Liver (tissue), 9 donors: ENCODE results near the gene FBXL13. TPM values are rescaled to one million over a fixed set of nuclear protein-coding genes. Genes with fewer than 3 reads are reported as not detected.
A peak's percentile ranks its signal among the peaks of the same experiment; 100 is the strongest.

Source experiments
- DNase-seq: peaks from one replicate; pipeline ENCODE4 v3.0.0-alpha.2; 2017; ENCODE audit warnings: low spot score
- H3K27ac ChIP-seq, 2 donors: one replicate each; pipeline ENCODE4 v1.7.0; 2013; ENCODE audit warnings: inconsistent platforms in 2 of 2, low read length in 2 of 2, control low read depth in 1 of 2, low read depth in 1 of 2, mild to moderate bottlenecking in 1 of 2
- H3K27me3 ChIP-seq, 4 donors: one replicate each; pipeline versions ENCODE4 v1.6.1 to v1.7.0; 2013; ENCODE audit warnings: low read length in 3 of 4, inconsistent platforms in 1 of 4, mild to moderate bottlenecking in 1 of 4, moderate library complexity in 1 of 4; ENCODE audit not compliant: control insufficient read depth in 4 of 4, insufficient read depth in 4 of 4
- H3K36me3 ChIP-seq, 4 donors: one replicate each; pipeline versions ENCODE4 v1.6.1 to v1.7.0; 2013; ENCODE audit warnings: low read length in 3 of 4, mild to moderate bottlenecking in 3 of 4, low read depth in 1 of 4, moderate library complexity in 1 of 4; ENCODE audit not compliant: control insufficient read depth in 4 of 4, insufficient read depth in 3 of 4
- H3K4me1 ChIP-seq, 4 donors: one replicate each; pipeline versions ENCODE4 v1.6.1 to v1.7.0; 2013; ENCODE audit warnings: low read length in 3 of 4, mild to moderate bottlenecking in 3 of 4, moderate library complexity in 1 of 4; ENCODE audit not compliant: control insufficient read depth in 4 of 4, insufficient read depth in 4 of 4
- H3K4me3 ChIP-seq, 3 donors: one replicate each; pipeline versions ENCODE4 v1.6.1 to v1.7.0; 2013; ENCODE audit warnings: low read length in 3 of 3, control low read depth in 1 of 3, low read depth in 1 of 3, mild to moderate bottlenecking in 1 of 3
- H3K9ac ChIP-seq, 2 donors: one replicate each; pipeline ENCODE4 v1.7.0; 2013; ENCODE audit warnings: low read length in 2 of 2, mild to moderate bottlenecking in 2 of 2, moderate library complexity in 2 of 2, control low read depth in 1 of 2, low read depth in 1 of 2
- H3K9me3 ChIP-seq, 4 donors: one replicate each; pipeline versions ENCODE4 v1.6.1 to v1.7.0; 2013; ENCODE audit warnings: low read length in 3 of 4; ENCODE audit not compliant: control insufficient read depth in 4 of 4
- EGR1 ChIP-seq, 2 donors: IDR thresholded peaks; 2 replicates each; pipeline ENCODE4 v1.6.1; 2016 to 2018; ENCODE audit warnings: antibody characterized with exemption in 2 of 2, low read depth in 2 of 2
- FOXA2 ChIP-seq: IDR thresholded peaks from 2 replicates; pipeline ENCODE4 v1.6.1; 2016; ENCODE audit warnings: antibody characterized with exemption
- GABPA ChIP-seq, 2 donors: IDR thresholded peaks in 1 of 2; conservative IDR thresholded peaks in 1 of 2; 2 replicates each; pipeline ENCODE4 v1.6.1; 2016; ENCODE audit warnings: antibody characterized with exemption in 2 of 2, mild to moderate bottlenecking in 1 of 2, moderate library complexity in 1 of 2
- HNF4A ChIP-seq, 2 donors: conservative IDR thresholded peaks; 2 replicates each; pipeline ENCODE4 v1.6.1; 2016; ENCODE audit warnings: antibody characterized with exemption in 2 of 2, mild to moderate bottlenecking in 2 of 2
- HNF4G ChIP-seq: IDR thresholded peaks from 2 replicates; pipeline ENCODE4 v1.6.1; 2016; ENCODE audit warnings: antibody characterized with exemption
- JUND ChIP-seq, 2 donors: IDR thresholded peaks; 2 replicates each; pipeline ENCODE4 v1.6.1; 2016; ENCODE audit warnings: antibody characterized with exemption in 2 of 2
- NR2F2 ChIP-seq: IDR thresholded peaks from 2 replicates; pipeline ENCODE4 v1.6.1; 2016; ENCODE audit warnings: antibody characterized with exemption
- RAD21 ChIP-seq, 2 donors: IDR thresholded peaks; 2 replicates each; pipeline ENCODE4 v1.6.1; 2016; ENCODE audit warnings: antibody characterized with exemption in 2 of 2, mild to moderate bottlenecking in 2 of 2
- RXRA ChIP-seq, 2 donors: IDR thresholded peaks; 2 replicates each; pipeline ENCODE4 v1.6.1; 2017 to 2018; ENCODE audit warnings: antibody characterized with exemption in 2 of 2, mild to moderate bottlenecking in 1 of 2
- SP1 ChIP-seq: IDR thresholded peaks from 2 replicates; pipeline ENCODE4 v1.6.1; 2018; ENCODE audit warnings: antibody characterized with exemption, mild to moderate bottlenecking
- TAF1 ChIP-seq: conservative IDR thresholded peaks from 2 replicates; pipeline ENCODE4 v1.6.1; 2016; ENCODE audit warnings: antibody characterized with exemption, mild to moderate bottlenecking
- YY1 ChIP-seq: IDR thresholded peaks from 2 replicates; pipeline ENCODE4 v1.6.1; 2016; ENCODE audit warnings: antibody characterized with exemption, mild to moderate bottlenecking
- WGBS: extraction: QIAGEN DNeasy Blood & Tissue Kit; methylation state at CpG from one replicate; pipeline ENCODE4 v1.1.7; 2013; 5-methylcytosine and 5-hydroxymethylcytosine counted together
- polyA plus RNA-seq, 2 donors: library from polyadenylated mRNA; stranded (reverse) in 1 of 2; unstranded in 1 of 2; fragments of 200-250 nt in 1 of 2; fragments of >200 nt in 1 of 2; fragmentation: Nextera tagmentation in 1 of 2; extraction: Ambion mirVana in 1 of 2; gene quantifications; one replicate each; pipeline versions ENCODE4 v1.2.1 to v1.2.3, GENCODE V29; 2013 to 2015
- total RNA-seq, 2 donors: library from RNA; depleted of rRNA; stranded (reverse); fragments of >200 nt; gene quantifications; one replicate each; pipeline ENCODE4 v1.2.3, GENCODE V29; 2014
- TF ChIP-seq, protein P1 (sequence below): IDR thresholded peaks from 2 replicates; pipeline ENCODE4 v1.6.1; 2016; ENCODE audit warnings: antibody characterized with exemption, mild to moderate bottlenecking
- TF ChIP-seq, protein P2 (sequence below): IDR thresholded peaks from 2 replicates; pipeline ENCODE4 v1.6.1; 2016; ENCODE audit warnings: antibody characterized with exemption
- TF ChIP-seq, protein P3 (sequence below): fragments of 150-350 bp; IDR thresholded peaks from 2 replicates; pipeline ENCODE4 v1.5.1; 2017; ENCODE audit warnings: improper control_type of control experiment, low read depth, low read length; ENCODE audit not compliant: missing input control
- TF ChIP-seq, protein P4 (sequence below): IDR thresholded peaks from 2 replicates; pipeline ENCODE4 v1.6.1; 2016; ENCODE audit warnings: antibody characterized with exemption
- TF ChIP-seq, protein P5 (sequence below): IDR thresholded peaks from 2 replicates; pipeline ENCODE4 v1.6.1; 2016; ENCODE audit warnings: antibody characterized with exemption
- donor health status: healthy.
- donor health status: healthy.
- donor health status: healthy.
- donor health status: healthy.
- donor health status: healthy.

Gene FBXL13
- total and polyA plus RNA-seq, 4 donors, result 0.03 to 0.75 (median 0.70) TPM; not detected in 1

DNA sequence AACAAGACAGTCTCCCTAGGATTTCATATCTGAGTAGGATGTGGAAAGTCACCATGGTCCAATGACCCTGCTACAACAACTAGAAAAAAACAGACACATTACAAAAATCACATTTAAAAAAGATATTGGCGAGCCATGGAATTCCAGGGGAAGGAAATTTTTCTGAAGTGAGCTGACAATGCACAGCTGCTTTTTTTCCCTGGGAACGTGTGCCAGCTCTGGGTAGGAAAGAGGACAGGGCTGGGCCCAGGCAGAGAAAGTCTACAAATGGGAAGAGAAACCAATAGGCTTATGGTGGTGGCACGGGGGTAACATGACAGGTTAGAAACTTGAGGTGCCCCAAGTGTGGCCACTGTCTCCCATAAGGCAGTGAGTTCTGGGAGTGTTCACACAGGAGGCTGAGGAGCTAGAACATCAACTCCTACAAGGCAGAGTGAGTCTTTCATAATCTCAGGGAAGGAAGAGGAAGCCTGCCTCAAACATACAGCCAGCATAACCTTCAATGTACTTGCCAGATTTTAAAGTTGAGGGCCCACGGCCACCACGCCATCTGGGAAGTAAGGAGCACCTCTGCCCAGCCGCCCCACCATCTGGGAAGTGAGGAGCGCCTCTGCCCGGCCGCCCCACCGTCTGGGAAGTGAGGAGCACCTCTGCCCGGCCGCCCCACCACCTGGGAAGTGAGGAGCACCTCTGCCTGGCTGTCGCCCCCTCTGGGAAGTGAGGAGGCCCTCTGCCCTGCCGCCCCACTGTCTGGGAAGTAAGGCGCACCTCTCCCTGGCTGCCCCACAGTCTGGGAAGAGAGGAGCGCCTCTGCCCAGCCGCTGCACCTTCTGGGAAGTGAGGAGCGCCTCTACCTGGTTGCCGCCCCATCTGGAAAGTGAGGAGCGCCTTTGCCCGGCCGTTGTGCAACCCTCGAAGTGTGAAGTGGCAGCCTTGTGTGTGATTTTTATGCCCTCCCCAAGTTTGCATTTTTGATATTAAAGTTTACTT is 5.9 kb downstream of the FBXL13 start:
- Histone ChIP-seq H3K9me3 (no peaks in the 10 kb centered on the region), H3K9ac (no peak overlapping the region), H3K27ac (no peak overlapping the region), H3K27me3 (no peaks in the 10 kb centered on the region), H3K4me3 (no peak overlapping the region), H3K4me1 (peaks cover 0 to 1% (median under 1%) of the 10 kb centered on the region in 4 donors), H3K36me3 (no peaks in the 10 kb centered on the region)
- DNase-seq, result no peak
- WGBS, result 95% methylated on average over 23 of the region's 23 CpGs
- TF ChIP-seq FOXA2 (no peak), SP1 (no peak), NR2F2 (no peak), TAF1 (no peak), HNF4G (no peak), HNF4A (conservative IDR thresholded peaks at IDR 0.05) (no peak)
- TF ChIP-seq, protein P1, sequence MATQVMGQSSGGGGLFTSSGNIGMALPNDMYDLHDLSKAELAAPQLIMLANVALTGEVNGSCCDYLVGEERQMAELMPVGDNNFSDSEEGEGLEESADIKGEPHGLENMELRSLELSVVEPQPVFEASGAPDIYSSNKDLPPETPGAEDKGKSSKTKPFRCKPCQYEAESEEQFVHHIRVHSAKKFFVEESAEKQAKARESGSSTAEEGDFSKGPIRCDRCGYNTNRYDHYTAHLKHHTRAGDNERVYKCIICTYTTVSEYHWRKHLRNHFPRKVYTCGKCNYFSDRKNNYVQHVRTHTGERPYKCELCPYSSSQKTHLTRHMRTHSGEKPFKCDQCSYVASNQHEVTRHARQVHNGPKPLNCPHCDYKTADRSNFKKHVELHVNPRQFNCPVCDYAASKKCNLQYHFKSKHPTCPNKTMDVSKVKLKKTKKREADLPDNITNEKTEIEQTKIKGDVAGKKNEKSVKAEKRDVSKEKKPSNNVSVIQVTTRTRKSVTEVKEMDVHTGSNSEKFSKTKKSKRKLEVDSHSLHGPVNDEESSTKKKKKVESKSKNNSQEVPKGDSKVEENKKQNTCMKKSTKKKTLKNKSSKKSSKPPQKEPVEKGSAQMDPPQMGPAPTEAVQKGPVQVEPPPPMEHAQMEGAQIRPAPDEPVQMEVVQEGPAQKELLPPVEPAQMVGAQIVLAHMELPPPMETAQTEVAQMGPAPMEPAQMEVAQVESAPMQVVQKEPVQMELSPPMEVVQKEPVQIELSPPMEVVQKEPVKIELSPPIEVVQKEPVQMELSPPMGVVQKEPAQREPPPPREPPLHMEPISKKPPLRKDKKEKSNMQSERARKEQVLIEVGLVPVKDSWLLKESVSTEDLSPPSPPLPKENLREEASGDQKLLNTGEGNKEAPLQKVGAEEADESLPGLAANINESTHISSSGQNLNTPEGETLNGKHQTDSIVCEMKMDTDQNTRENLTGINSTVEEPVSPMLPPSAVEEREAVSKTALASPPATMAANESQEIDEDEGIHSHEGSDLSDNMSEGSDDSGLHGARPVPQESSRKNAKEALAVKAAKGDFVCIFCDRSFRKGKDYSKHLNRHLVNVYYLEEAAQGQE, result no peak
- TF ChIP-seq, protein P2, sequence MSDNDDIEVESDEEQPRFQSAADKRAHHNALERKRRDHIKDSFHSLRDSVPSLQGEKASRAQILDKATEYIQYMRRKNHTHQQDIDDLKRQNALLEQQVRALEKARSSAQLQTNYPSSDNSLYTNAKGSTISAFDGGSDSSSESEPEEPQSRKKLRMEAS, result no peak

DNA sequence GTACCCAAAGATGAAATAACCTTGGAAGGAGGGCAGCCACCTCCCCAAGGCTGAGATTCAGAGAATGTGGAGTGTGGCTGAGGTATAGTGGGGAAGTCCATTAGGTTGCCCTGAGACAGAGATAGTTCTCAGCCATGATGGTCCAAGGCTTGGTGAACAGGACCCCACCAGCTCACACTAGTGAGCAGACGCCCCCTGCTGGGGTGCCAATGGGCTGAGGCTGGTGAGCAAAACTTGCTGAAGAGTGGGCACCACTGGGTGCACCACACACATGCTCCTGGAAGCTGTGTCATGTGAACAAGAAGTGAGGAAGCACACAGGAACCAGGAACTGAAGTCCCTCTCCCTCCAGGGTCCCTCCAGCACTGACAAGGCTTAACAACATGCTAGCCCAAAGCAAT is 8.9 kb downstream of the FBXL13 start:
- WGBS, result 10% methylated on average over 1 of the region's 1 CpG
- no peak overlapping the region for H3K9ac ChIP-seq
- H3K27ac ChIP-seq, result no peak overlapping the region
- H3K36me3 ChIP-seq, result no peaks in the 10 kb centered on the region
- H3K9me3 ChIP-seq, result no peaks in the 10 kb centered on the region
- TF ChIP-seq, protein P3, sequence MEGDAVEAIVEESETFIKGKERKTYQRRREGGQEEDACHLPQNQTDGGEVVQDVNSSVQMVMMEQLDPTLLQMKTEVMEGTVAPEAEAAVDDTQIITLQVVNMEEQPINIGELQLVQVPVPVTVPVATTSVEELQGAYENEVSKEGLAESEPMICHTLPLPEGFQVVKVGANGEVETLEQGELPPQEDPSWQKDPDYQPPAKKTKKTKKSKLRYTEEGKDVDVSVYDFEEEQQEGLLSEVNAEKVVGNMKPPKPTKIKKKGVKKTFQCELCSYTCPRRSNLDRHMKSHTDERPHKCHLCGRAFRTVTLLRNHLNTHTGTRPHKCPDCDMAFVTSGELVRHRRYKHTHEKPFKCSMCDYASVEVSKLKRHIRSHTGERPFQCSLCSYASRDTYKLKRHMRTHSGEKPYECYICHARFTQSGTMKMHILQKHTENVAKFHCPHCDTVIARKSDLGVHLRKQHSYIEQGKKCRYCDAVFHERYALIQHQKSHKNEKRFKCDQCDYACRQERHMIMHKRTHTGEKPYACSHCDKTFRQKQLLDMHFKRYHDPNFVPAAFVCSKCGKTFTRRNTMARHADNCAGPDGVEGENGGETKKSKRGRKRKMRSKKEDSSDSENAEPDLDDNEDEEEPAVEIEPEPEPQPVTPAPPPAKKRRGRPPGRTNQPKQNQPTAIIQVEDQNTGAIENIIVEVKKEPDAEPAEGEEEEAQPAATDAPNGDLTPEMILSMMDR, result peak; percentile 24
- TF ChIP-seq YY1, result no peak
- peak; percentile 30 to 62 for TF ChIP-seq RAD21 (IDR thresholded peaks at IDR 0.05)
- no peaks in the 10 kb centered on the region for H3K27me3 ChIP-seq
- DNase-seq, result peak; percentile 60
- H3K4me3 ChIP-seq, result no peak overlapping the region
- no peaks in the 10 kb centered on the region for H3K4me1 ChIP-seq

DNA sequence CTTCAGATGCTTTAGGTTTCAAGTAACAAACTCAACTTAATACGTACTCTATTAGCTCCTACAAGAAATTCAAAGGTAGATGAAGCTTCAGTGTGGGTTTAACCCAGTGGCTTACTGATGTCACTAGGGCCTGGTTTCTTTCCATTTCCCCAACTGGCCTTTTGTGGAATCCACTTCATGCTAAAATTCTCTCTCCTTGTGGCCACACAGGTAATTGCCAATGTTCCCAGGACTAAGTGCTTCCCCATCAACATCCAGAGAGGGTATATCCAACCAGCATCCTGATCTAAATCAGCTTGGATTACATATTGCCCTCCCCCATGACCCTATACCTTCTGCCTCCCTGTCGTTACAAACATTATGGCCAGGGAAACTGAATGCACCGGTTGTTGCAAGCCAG is 10.7 kb downstream of the FBXL13 start:
- Histone ChIP-seq H3K4me3 (no peak overlapping the region), H3K4me1 (peaks cover 0 to 6% (median under 1%) of the 10 kb centered on the region in 4 donors), H3K27me3 (no peaks in the 10 kb centered on the region), H3K9me3 (no peaks in the 10 kb centered on the region), H3K36me3 (no peaks in the 10 kb centered on the region), H3K9ac (no peak overlapping the region), H3K27ac (no peak overlapping the region)
- DNase-seq, result no peak
- WGBS, result 94% methylated on average over 3 of the region's 3 CpGs
- TF ChIP-seq FOXA2 (no peak), GABPA (IDR thresholded peaks at IDR 0.05 in 1 of 2, conservative IDR thresholded peaks at IDR 0.05 in 1 of 2) (no peak), YY1 (no peak), SP1 (no peak), TAF1 (no peak), JUND (IDR thresholded peaks at IDR 0.05) (no peak), HNF4A (conservative IDR thresholded peaks at IDR 0.05) (no peak), HNF4G (no peak), RAD21 (IDR thresholded peaks at IDR 0.05) (no peak), EGR1 (IDR thresholded peaks at IDR 0.05; ENCODE audit: low read depth in 2 of 2) (no peak), RXRA (IDR thresholded peaks at IDR 0.05) (no peak)
- TF ChIP-seq, protein P4, sequence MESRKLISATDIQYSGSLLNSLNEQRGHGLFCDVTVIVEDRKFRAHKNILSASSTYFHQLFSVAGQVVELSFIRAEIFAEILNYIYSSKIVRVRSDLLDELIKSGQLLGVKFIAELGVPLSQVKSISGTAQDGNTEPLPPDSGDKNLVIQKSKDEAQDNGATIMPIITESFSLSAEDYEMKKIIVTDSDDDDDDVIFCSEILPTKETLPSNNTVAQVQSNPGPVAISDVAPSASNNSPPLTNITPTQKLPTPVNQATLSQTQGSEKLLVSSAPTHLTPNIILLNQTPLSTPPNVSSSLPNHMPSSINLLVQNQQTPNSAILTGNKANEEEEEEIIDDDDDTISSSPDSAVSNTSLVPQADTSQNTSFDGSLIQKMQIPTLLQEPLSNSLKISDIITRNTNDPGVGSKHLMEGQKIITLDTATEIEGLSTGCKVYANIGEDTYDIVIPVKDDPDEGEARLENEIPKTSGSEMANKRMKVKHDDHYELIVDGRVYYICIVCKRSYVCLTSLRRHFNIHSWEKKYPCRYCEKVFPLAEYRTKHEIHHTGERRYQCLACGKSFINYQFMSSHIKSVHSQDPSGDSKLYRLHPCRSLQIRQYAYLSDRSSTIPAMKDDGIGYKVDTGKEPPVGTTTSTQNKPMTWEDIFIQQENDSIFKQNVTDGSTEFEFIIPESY, result no peak
- TF ChIP-seq, protein P5, sequence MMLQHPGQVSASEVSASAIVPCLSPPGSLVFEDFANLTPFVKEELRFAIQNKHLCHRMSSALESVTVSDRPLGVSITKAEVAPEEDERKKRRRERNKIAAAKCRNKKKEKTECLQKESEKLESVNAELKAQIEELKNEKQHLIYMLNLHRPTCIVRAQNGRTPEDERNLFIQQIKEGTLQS, result no peak
